ENCODE data around the gene DPY19L3. TPM values are rescaled to one million over a fixed set of nuclear protein-coding genes. Genes with fewer than 3 reads are reported as not detected.

The DPY19L3 gene, protein sequence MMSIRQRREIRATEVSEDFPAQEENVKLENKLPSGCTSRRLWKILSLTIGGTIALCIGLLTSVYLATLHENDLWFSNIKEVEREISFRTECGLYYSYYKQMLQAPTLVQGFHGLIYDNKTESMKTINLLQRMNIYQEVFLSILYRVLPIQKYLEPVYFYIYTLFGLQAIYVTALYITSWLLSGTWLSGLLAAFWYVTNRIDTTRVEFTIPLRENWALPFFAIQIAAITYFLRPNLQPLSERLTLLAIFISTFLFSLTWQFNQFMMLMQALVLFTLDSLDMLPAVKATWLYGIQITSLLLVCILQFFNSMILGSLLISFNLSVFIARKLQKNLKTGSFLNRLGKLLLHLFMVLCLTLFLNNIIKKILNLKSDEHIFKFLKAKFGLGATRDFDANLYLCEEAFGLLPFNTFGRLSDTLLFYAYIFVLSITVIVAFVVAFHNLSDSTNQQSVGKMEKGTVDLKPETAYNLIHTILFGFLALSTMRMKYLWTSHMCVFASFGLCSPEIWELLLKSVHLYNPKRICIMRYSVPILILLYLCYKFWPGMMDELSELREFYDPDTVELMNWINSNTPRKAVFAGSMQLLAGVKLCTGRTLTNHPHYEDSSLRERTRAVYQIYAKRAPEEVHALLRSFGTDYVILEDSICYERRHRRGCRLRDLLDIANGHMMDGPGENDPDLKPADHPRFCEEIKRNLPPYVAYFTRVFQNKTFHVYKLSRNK
- 19.1 and 19.5 TPM in 2 replicates for total RNA-seq

DNA sequence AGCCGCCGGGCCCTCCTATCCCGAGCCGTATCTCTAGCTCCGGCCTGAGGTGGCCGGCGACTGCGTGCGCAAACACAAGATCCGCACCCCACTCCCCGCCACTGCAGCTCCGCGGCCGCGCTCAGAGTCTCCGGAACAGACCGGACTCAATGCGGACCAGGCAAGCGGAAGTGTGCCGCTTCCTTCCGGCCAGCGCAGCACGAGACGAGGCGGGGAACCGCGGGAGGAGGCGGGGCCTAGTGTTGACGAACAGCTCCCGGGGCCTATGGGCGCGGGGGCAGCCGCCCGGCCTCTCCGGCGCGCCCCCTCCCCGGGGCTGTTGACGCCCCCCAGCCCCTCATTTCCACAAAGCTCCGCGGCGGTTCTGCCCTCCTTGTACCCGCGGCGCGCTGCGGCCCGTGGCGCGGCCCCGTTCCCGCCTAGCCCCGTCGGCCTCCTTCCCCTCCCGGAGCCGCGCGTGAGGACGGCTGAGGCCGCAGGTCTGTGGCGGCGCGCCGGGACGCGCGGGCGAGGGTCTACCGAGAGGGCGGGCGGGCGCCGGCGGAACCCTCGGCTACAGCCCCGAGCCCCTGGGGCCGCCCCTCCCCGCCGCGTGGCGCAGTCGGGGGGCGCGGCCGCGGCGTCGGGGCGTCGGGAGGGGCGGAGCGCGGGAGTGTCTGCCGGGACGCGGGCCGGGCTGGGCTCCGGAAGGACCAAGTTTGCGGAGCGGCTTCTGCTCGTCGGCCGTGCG is at the start of gene DPY19L3:
Gene DPY19L3, plus strand, starts transcription at position 340 of the 730 bp plus-strand sequence. CDS start 2,484 bp downstream, outside the sequence.
- Mint-ChIP-seq H3K27ac (peak within 1 kb of the TSS; percentile 90), H3K9me3 (no peaks in the 10 kb centered on the region), H3K27me3 (no peaks in the 10 kb centered on the region), H3K4me3 (peak within 1 kb of the TSS; percentile 89), H3K36me3 (ENCODE audit: low read depth) (peaks cover 10% of the 10 kb centered on the region), H3K4me1 (peaks cover 6% of the 10 kb centered on the region)
- DNase-seq: peak; percentile 98
- intact Hi-C loops (cut with micrococcal nuclease): loop anchor here (2.0 to 10.0 kb wide), 3 partner anchors 59 to 769 kb away; partner anchors contain the start of gene PDCD5

DNA sequence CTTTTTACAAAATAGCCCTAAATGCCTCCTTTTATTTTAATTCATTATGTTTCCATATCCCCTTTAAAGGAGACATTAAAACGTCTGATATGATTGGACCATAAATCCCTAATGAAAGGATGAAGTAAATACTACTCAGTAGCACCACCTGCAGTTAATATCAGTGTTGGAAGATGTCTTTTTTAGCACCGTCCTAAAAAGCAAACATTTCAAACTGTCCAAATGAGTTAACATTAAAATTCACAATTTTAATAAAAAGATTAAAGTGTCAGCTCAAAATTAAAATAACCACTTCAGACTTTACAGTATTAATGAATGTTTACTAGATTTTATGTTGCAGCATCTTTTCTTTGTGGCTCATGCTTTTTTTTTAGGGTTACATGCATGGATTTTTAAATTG is 47.9 kb upstream of the DPY19L3 start:
- DNase-seq: no peak
- Mint-ChIP-seq H3K27ac (no peak overlapping the region), H3K27me3 (no peaks in the 10 kb centered on the region), H3K4me3 (no peak overlapping the region), H3K9me3 (no peaks in the 10 kb centered on the region), H3K36me3 (ENCODE audit: low read depth) (peaks cover 75% of the 10 kb centered on the region), H3K4me1 (peaks cover 11% of the 10 kb centered on the region)
- intact Hi-C loops (cut with micrococcal nuclease): no loop called here

DNA sequence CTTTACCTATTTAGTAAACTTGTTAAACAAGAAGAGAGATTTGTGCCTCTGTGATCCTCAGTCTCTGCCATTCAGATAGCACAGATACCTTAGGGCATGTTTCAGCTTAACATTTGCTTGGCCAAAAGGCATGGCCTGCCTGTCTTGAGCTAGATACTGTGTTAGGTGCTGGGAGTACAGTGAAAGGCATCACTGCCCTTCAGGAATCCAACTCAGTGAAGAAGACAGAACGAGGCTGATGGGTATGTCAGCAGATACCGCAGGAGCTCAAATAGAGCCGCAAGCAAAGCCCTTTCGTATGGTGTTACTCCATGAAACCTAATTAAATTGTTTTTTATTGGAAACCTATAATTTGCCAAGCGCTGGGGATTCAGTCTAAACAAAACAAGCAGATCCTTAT is 47.2 kb upstream of the DPY19L3 start:
- DNase-seq: no peak
- Mint-ChIP-seq H3K36me3 (ENCODE audit: low read depth) (peaks cover 74% of the 10 kb centered on the region), H3K27me3 (no peaks in the 10 kb centered on the region), H3K4me1 (peaks cover 11% of the 10 kb centered on the region), H3K27ac (no peak overlapping the region), H3K4me3 (no peak overlapping the region), H3K9me3 (no peaks in the 10 kb centered on the region)
- intact Hi-C loops (cut with micrococcal nuclease): no loop called here

DNA sequence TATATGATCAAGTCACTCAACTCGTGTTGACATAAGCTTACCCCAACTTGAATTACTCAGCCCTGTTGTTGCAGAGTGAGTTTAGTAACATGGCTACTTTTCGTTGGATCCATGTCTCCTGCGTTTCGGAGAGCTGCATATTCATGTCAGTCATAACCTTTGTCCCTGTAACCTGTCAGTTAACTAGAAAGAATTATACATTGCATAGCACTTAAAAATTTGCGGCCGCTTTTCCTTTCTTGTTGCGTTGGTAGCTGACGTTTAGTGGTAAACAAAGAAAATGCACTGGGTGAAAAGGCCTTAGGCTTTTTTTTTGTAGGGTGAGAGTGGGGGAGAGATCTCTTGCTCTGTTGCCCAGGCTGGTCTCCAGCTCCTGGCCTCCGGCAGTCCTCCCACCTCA is 46.0 kb upstream of the DPY19L3 start:
- intact Hi-C loops (cut with micrococcal nuclease): no loop called here
- Mint-ChIP-seq H3K36me3 (ENCODE audit: low read depth) (peaks cover 70% of the 10 kb centered on the region), H3K9me3 (no peaks in the 10 kb centered on the region), H3K27ac (no peak overlapping the region), H3K4me1 (peaks cover 10% of the 10 kb centered on the region), H3K27me3 (no peaks in the 10 kb centered on the region), H3K4me3 (no peak overlapping the region)
- no peak for DNase-seq

DNA sequence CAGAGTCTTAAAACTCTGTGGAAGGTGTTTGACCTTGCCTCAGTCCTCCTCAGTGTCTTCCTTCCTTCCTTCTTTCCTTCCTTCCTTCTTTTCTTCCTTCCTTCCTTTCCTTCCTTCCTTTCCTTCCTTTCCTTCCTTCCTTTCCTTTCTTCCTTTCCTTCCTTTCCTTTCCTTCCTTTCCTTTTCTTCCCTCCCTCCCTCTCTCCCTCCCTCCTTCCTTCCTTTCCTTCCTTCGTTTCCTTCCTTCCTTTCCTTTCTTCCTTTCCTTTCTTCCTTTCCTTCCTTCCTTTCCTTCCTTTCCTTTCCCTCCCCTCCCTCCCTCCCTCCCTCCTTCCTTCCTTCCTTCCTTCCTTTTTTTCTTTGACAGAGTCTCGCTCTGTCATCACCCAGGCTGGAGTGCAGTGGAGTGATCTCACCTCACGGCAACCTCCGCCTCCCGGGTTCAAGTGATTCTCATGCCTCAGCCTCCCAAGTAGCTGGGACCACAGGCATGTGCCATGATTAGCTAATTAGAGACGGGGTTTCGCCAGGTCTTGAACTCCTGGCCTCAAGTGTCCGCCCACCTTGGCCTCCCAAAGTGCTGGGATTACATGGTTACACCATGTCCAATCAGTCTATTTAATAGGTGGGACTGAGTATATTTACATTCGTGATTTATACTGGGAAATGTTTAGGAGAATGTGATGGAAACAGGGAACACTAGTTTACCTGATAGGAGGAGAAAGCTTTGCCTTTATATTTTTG is 43.8 kb upstream of the DPY19L3 start:
- H3K27me3 Mint-ChIP-seq: no peaks in the 10 kb centered on the region
- H3K27ac Mint-ChIP-seq: no peak overlapping the region
- intact Hi-C loops (cut with micrococcal nuclease): no loop called here
- H3K4me1 Mint-ChIP-seq: peaks cover 5% of the 10 kb centered on the region
- no peak for DNase-seq
- no peaks in the 10 kb centered on the region for H3K9me3 Mint-ChIP-seq
- peaks cover 69% of the 10 kb centered on the region for H3K36me3 Mint-ChIP-seq (ENCODE audit: low read depth)
- no peak overlapping the region for H3K4me3 Mint-ChIP-seq

DNA sequence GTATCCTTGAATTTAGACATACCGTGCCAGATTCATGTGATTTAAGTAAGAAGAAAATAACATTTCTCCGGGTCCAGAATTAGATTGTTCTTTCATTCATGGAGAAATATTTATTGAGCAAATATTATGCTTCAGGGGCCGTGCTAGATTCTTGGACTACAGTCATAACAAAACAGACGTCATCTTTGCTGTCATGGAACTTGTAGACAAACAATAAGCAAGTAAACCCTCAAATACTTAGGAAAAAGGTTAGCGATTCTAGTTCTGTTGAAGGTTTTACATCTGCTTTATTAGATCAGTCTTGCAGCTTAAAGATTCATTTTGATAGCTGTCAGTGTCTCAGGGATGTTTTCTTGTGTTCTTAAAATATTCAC is 43.3 kb upstream of the DPY19L3 start:
- no peak overlapping the region for H3K27ac Mint-ChIP-seq
- no peak overlapping the region for H3K4me3 Mint-ChIP-seq
- DNase-seq: no peak
- H3K9me3 Mint-ChIP-seq: no peaks in the 10 kb centered on the region
- no peaks in the 10 kb centered on the region for H3K27me3 Mint-ChIP-seq
- H3K36me3 Mint-ChIP-seq (ENCODE audit: low read depth): peaks cover 68% of the 10 kb centered on the region
- H3K4me1 Mint-ChIP-seq: peaks cover 5% of the 10 kb centered on the region
- intact Hi-C loops (cut with micrococcal nuclease): no loop called here

DNA sequence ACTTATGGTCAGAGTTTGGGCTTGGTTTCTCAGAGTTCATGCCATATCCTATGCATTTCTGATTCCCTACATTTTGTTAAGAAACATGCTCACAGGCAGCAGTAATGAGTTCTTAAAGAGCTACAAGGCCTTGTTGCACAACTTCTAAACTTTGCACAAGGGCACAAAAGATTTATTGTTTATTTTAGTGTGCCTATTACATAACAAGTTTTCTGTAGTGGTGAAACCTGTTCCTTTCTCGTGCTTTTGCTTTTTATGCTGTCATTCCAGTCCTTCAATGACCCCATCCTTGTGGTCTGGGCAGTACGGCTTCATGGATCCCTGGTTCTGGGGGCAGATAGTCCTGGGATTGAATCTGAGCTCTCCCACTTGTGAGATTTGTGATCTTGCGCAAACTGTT is 42.4 kb upstream of the DPY19L3 start:
- intact Hi-C loops (cut with micrococcal nuclease): no loop called here
- peaks cover 5% of the 10 kb centered on the region for H3K4me1 Mint-ChIP-seq
- H3K27ac Mint-ChIP-seq: no peak overlapping the region

DNA sequence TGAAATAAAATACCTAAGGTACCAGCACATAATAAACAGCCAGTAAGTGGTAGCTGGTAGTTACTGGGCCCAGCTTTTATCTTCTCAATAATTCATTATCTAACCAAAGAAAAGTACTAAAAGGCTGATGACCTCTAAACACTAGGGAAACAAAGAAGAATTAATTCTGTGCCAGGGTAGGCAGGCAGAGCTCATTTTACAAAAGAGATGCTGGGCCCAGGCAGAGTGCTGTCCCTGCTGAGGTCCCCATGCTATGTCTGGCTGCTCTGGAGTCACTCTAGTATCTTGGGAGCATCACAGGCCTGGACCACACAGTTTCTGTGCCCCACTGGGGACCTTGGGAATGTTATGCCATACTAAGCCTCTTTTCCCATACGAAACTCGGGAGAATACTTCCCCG is 41.9 kb upstream of the DPY19L3 start:
- Mint-ChIP-seq H3K27me3 (no peaks in the 10 kb centered on the region), H3K4me1 (peaks cover 7% of the 10 kb centered on the region), H3K4me3 (no peak overlapping the region), H3K9me3 (no peaks in the 10 kb centered on the region), H3K27ac (no peak overlapping the region), H3K36me3 (ENCODE audit: low read depth) (peaks cover 65% of the 10 kb centered on the region)
- no peak for DNase-seq
- intact Hi-C loops (cut with micrococcal nuclease): no loop called here

More for the DNA sequence above, 42.4 kb upstream of the DPY19L3 start:
- no peaks in the 10 kb centered on the region for H3K9me3 Mint-ChIP-seq
- no peak overlapping the region for H3K4me3 Mint-ChIP-seq
- H3K36me3 Mint-ChIP-seq (ENCODE audit: low read depth): peaks cover 67% of the 10 kb centered on the region
- H3K27me3 Mint-ChIP-seq: no peaks in the 10 kb centered on the region
- no peak for DNase-seq

DNA sequence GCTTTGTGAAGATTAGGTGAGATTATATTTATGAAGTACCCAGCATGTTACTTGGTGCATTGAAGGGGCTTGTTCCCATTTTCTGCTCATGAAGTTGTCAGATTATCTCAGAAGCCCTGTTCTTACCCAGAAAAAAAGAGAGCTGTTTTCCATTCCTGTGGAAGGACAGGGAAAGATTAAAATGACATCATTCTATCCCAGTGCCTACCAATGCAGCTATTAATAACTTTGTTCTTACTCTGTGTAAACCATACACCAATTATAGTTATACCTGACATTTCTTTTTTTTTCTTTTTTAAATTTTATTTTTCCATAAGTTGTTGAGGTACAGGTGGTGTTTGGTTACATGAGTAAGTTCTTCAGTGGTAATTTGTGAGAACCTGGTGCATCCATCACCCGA is 41.5 kb upstream of the DPY19L3 start:
- Mint-ChIP-seq H3K4me3 (no peak overlapping the region), H3K36me3 (ENCODE audit: low read depth) (peaks cover 63% of the 10 kb centered on the region), H3K9me3 (no peaks in the 10 kb centered on the region), H3K27ac (no peak overlapping the region), H3K4me1 (peaks cover 7% of the 10 kb centered on the region), H3K27me3 (no peaks in the 10 kb centered on the region)
- DNase-seq: no peak
- intact Hi-C loops (cut with micrococcal nuclease): no loop called here

DNA sequence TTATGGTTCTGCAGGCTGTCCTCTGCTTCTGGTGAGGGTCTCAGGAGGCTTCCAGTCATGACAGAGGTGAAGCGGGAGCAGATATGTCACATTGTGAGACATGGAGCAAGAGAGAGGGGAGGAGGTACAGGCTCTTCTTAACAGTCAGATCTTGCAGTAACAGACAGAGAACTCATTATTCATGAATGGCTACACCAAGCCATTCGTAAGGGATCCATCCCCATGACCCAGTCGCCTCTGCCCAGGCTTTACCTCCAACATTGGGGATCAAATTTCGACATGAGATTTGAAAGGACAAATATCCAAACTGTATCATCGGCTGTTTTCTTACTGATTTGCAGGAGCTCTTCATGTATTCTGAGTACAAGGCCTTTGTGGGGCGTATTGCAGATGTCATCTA is 38.5 kb upstream of the DPY19L3 start:
- no peak overlapping the region for H3K4me3 Mint-ChIP-seq
- no peaks in the 10 kb centered on the region for H3K27me3 Mint-ChIP-seq
- DNase-seq: no peak
- no peak overlapping the region for H3K27ac Mint-ChIP-seq
- intact Hi-C loops (cut with micrococcal nuclease): no loop called here
- peaks cover 63% of the 10 kb centered on the region for H3K36me3 Mint-ChIP-seq (ENCODE audit: low read depth)
- no peaks in the 10 kb centered on the region for H3K9me3 Mint-ChIP-seq
- H3K4me1 Mint-ChIP-seq: peaks cover 9% of the 10 kb centered on the region

DNA sequence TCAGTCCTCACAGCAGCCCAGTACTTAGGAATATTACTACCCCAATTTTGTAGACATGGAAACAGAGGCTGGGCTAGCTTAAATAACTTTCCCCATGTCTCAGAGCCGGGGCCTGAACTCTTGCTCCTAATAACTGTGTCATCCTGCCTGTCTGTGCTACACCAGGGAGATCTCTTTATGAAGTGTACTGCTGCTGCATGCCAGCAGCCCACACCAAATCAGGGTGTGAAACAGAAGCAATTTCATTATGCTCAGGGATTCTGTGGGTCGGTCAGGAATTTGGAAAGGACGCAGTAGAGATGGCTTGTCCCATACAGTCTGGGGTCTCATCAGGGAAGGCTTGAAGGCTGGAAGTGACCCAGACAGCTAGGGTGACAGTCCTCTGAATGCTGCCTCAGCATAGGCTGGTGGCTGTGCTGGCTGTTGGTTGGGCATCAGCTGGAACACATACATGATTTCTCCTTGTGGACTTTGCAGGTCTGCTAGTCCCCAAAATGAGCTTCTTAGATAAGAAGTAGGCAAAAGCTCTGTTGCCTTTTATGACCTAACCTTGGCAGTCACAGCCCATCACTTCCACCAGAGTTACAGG is 37.5 kb upstream of the DPY19L3 start:
- no peaks in the 10 kb centered on the region for H3K27me3 Mint-ChIP-seq
- peaks cover 66% of the 10 kb centered on the region for H3K36me3 Mint-ChIP-seq (ENCODE audit: low read depth)

DNA sequence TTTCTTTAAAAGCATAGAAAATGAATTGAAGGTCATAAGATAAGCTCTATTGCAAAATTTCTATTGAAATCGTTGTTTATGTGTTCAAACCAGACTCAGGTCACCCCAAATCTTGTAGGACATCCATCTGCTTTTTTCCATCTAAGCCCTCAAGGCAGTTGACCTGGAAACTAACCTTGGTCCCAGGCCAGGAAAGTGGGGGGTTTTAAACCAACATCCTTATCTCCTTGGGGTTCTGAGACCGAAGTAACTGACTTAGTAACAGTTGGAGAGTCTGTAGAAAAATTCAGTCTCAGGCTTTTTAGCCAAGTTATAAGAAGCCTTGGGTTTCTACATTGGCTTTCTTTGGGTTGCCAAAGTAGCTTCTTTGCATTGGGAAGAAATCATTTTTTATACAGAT is 36.8 kb upstream of the DPY19L3 start:
- intact Hi-C loops (cut with micrococcal nuclease): no loop called here
- Mint-ChIP-seq H3K4me3 (no peak overlapping the region), H3K4me1 (peaks cover 8% of the 10 kb centered on the region), H3K27ac (no peak overlapping the region), H3K36me3 (ENCODE audit: low read depth) (peaks cover 67% of the 10 kb centered on the region), H3K27me3 (no peaks in the 10 kb centered on the region), H3K9me3 (no peaks in the 10 kb centered on the region)
- DNase-seq: no peak

More for the DNA sequence above, 37.5 kb upstream of the DPY19L3 start:
- no peak for DNase-seq
- peaks cover 9% of the 10 kb centered on the region for H3K4me1 Mint-ChIP-seq
- H3K9me3 Mint-ChIP-seq: no peaks in the 10 kb centered on the region
- intact Hi-C loops (cut with micrococcal nuclease): no loop called here
- H3K4me3 Mint-ChIP-seq: no peak overlapping the region
- H3K27ac Mint-ChIP-seq: no peak overlapping the region
